Gastrocnemius medialis (tissue), 4 donors: ENCODE measurements around the gene OR52L1. TPM values are rescaled to one million over a fixed set of nuclear protein-coding genes. Genes with fewer than 3 reads are reported as not detected.

Source experiments
- ATAC-seq, 2 donors: fragments of 150-250 bp; one replicate each; pipeline ENCODE4 v1.9.1; 2016
- DNase-seq, 2 donors: peaks; one replicate each; pipeline ENCODE4 v3.0.0-alpha.2; 2019
- H3K27ac ChIP-seq, 4 donors: fragments of 200-600 bp; sonication (generic); 1 replicate in 1 of 4; 2 replicates in 3 of 4; pipeline ENCODE4 v1.5.1; 2016 to 2018; ENCODE audit warnings: mild to moderate bottlenecking in 2 of 4, moderate library complexity in 1 of 4
- H3K27me3 ChIP-seq, 3 donors: fragments of 200-600 bp; sonication (generic) in 2 of 3; 1 replicate in 1 of 3; 2 replicates in 2 of 3; pipeline versions ENCODE4 v1.5.1 to v1.6.0; 2016 to 2019; ENCODE audit warnings: mild to moderate bottlenecking in 1 of 3, moderate library complexity in 1 of 3
- H3K36me3 ChIP-seq, 2 donors: fragments of 200-600 bp; sonication (generic) in 1 of 2; one replicate each; pipeline ENCODE4 v1.5.1; 2017 to 2018
- H3K4me1 ChIP-seq, 2 donors: fragments of 200-600 bp; sonication (generic) in 1 of 2; one replicate each; pipeline ENCODE4 v1.5.1; 2016 to 2017; ENCODE audit warnings: mild to moderate bottlenecking in 2 of 2
- H3K4me3 ChIP-seq, 4 donors: fragments of 200-600 bp; sonication (generic) in 3 of 4; 1 replicate in 1 of 4; 2 replicates in 3 of 4; pipeline ENCODE4 v1.5.1; 2016 to 2019; ENCODE audit warnings: mild to moderate bottlenecking in 2 of 4
- H3K9me3 ChIP-seq, 3 donors: fragments of 200-600 bp; sonication (generic) in 2 of 3; 1 replicate in 1 of 3; 2 replicates in 2 of 3; pipeline ENCODE4 v1.5.1; 2016 to 2019
- POLR2A ChIP-seq, 2 donors: fragments of 450-650 bp; IDR thresholded peaks; one replicate each; pipeline ENCODE4 v1.6.1; 2017; ENCODE audit warnings: antibody characterized with exemption in 2 of 2, mild to moderate bottlenecking in 2 of 2, moderate library complexity in 2 of 2
- in situ Hi-C, 4 donors: fragments of 200-750 bp; cut with MboI; loops; one replicate each; pipeline versions ENCODE4 v1.15.0 to v1.8.0; 2017; ENCODE audit warnings: low sequenced_read_pairs in 4 of 4
- intact Hi-C: fragments of 100-400 bp; cut with DNase I; formaldehyde crosslinking; loops from one replicate; pipeline ENCODE4 v1.15.1; 2023; ENCODE audit warnings: low total_unique reads
- total RNA-seq, 4 donors: library from RNA; depleted of rRNA; stranded (reverse); fragments of >200 nt; gene quantifications; one replicate each; pipeline versions ENCODE4 v1.1.0 to v1.2.3, GENCODE V29; 2016
- TF ChIP-seq, protein P1 (sequence below), 5 experiments: fragments of 450-650 bp in 3 of 5; fragments of 200-600 bp in 2 of 5; sonication (generic) in 2 of 5; IDR thresholded peaks in 4 of 5; conservative IDR thresholded peaks in 1 of 5; 1 replicate in 4 of 5; 2 replicates in 1 of 5; pipeline ENCODE4 v1.5.1; 2016 to 2019; ENCODE audit warnings: antibody characterized with exemption in 5 of 5, mild to moderate bottlenecking in 3 of 5, moderate library complexity in 3 of 5

OR52L1 gene
- total RNA-seq, result not detected

DNA sequence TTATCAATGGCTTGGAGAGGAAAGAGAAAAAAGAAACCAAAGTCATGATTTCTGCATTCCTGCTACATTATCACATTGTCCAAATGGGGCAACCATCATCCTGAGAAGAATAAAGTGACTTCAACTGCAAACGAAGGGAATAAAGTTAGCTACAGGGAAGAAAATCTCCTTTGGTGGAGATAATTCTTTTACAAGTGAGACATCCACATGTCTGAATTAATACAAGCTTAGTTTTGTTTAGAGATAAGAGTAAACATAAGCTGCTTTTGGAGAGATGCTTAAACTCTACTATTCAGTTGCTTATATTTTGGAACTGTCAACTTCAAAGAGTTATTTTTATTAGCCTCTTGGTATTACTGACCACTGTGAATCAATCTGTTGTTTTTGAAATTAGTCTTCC lies at the start of gene OR52L1:
TSS of gene OR52L1 (minus strand) at position 101 of the 400 bp plus-strand sequence. CDS start at position 46, 55 bp downstream.
- intact Hi-C loops, result no loop called here
- no peaks in the 10 kb centered on the region for H3K9me3 ChIP-seq

DNA sequence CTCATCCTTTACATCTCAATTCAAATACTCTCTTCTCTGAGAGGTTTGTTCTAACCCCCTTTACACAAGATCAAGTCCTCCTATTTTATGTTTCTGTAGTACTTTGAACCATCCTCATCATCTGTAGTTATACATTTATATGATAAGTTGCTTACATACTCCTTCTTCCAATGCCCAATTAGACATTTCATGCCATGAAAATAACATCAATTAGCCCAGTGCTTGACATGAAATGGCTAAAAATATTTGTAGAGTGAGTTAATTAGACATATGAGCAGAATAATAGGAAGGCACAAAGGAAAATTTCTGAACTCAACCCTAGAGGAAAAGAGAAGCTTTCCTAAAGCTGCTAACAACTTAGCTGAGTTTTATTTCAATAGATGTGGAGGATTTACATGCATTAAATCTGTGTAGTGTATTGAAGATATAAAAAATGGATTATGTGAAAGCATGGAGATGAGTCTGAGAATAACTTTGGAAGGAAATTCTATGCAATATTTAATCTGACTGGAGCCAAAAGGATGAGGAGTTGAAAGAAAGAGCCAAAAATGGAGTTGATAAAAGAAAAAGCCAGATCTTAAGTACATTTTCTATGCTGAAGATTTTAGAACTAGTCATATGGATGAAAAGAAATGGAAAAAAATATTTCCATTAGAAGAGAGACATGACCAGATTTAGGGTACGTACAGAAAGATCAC lies 44.1 kb upstream of the OR52L1 start, which contains the start of gene OR56A1:
TSS of gene OR56A1 (minus strand) at position 51 of the 698 bp plus-strand sequence. CDS start 3,066 bp downstream, outside the sequence.
- no peaks in the 10 kb centered on the region for H3K9me3 ChIP-seq
- no peaks in the 10 kb centered on the region for H3K36me3 ChIP-seq
- ATAC-seq (no peak), DNase-seq (no peak)
- H3K27me3 ChIP-seq, result no peaks in the 10 kb centered on the region
- intact Hi-C loops (no loop called here), in situ Hi-C loops (no loop called here)
- TF ChIP-seq, protein P1, sequence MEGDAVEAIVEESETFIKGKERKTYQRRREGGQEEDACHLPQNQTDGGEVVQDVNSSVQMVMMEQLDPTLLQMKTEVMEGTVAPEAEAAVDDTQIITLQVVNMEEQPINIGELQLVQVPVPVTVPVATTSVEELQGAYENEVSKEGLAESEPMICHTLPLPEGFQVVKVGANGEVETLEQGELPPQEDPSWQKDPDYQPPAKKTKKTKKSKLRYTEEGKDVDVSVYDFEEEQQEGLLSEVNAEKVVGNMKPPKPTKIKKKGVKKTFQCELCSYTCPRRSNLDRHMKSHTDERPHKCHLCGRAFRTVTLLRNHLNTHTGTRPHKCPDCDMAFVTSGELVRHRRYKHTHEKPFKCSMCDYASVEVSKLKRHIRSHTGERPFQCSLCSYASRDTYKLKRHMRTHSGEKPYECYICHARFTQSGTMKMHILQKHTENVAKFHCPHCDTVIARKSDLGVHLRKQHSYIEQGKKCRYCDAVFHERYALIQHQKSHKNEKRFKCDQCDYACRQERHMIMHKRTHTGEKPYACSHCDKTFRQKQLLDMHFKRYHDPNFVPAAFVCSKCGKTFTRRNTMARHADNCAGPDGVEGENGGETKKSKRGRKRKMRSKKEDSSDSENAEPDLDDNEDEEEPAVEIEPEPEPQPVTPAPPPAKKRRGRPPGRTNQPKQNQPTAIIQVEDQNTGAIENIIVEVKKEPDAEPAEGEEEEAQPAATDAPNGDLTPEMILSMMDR (IDR thresholded peaks at IDR 0.05 in 4 of 5, conservative IDR thresholded peaks at IDR 0.05 in 1 of 5), result no peak
- no peak for TF ChIP-seq POLR2A (IDR thresholded peaks at IDR 0.05)
- no peaks in the 10 kb centered on the region for H3K4me1 ChIP-seq
- H3K27ac ChIP-seq, result no peak within 1 kb of the TSS
- no peak within 1 kb of the TSS for H3K4me3 ChIP-seq

More for the DNA sequence above, at the start of gene OR52L1:
- in situ Hi-C loops, result no loop called here
- Histone ChIP-seq H3K36me3 (no peaks in the 10 kb centered on the region), H3K27me3 (no peaks in the 10 kb centered on the region), H3K4me3 (no peak within 1 kb of the TSS), H3K27ac (no peak within 1 kb of the TSS), H3K4me1 (no peaks in the 10 kb centered on the region)
- TF ChIP-seq, protein P1 (IDR thresholded peaks at IDR 0.05 in 4 of 5, conservative IDR thresholded peaks at IDR 0.05 in 1 of 5), result no peak
- no peak for TF ChIP-seq POLR2A (IDR thresholded peaks at IDR 0.05)
- no peak for DNase-seq
- no peak for ATAC-seq

DNA sequence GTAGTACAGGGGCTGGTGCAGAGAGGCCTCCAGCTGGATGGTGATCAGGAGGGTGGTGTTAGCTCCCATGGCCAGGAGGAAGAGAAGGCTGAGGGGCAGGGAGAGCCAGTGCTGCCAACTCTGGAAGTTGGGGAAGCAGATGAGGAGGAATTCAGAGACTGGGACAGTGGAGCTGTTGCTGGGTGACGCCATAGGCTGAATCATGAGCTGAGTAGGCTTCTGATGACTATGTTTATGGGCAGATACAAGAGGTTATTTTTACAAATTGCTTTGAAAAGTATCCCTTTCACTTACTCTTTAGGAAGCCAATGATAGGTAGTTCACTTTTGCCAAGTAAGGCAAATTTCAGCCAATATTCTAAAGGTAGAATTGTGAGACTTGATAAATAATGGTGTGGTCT lies 40.7 kb upstream of the OR52L1 start:
- Histone ChIP-seq H3K9me3 (no peaks in the 10 kb centered on the region), H3K4me1 (no peaks in the 10 kb centered on the region), H3K4me3 (no peak overlapping the region), H3K27ac (no peak overlapping the region), H3K27me3 (no peaks in the 10 kb centered on the region), H3K36me3 (no peaks in the 10 kb centered on the region)
- no peak for ATAC-seq
- DNase-seq, result no peak
- in situ Hi-C loops, result loop anchor here in 2 of 4 donors (10.0 kb wide), 1 partner anchor 327 kb away; no protein-coding TSS in a partner anchor
- intact Hi-C loops, result no loop called here
- TF ChIP-seq, protein P1 (IDR thresholded peaks at IDR 0.05 in 4 of 5, conservative IDR thresholded peaks at IDR 0.05 in 1 of 5), result no peak
- TF ChIP-seq POLR2A (IDR thresholded peaks at IDR 0.05), result no peak

DNA sequence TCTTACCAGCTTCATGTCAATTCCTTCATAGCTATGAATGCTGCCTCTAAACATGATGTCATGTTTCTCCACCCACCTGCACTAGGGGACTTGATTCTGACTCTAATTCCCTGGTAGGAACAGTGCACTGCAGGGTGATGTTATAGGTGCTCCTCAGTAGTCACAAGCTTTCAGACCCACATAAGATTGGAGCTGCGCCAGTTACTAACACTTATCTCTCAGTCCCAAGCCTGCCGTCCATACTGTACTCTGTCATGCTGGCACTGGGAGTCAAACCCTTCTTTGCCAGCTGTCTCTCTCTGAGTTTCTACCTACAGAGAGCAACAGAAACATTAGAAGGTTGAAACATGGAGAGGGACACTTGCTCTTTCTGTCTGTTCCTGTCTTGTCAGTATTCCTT lies 38.3 kb upstream of the OR52L1 start:
- no peaks in the 10 kb centered on the region for H3K27me3 ChIP-seq
- H3K4me1 ChIP-seq, result no peaks in the 10 kb centered on the region
- no peaks in the 10 kb centered on the region for H3K9me3 ChIP-seq
- H3K27ac ChIP-seq, result no peak overlapping the region
- intact Hi-C loops (no loop called here), in situ Hi-C loops (loop anchor here in 2 of 4 donors (10.0 kb wide), 1 partner anchor 330 kb away; no protein-coding TSS in a partner anchor)
- H3K4me3 ChIP-seq, result no peak overlapping the region
- H3K36me3 ChIP-seq, result no peaks in the 10 kb centered on the region
- DNase-seq (no peak), ATAC-seq (no peak)
- TF ChIP-seq POLR2A (IDR thresholded peaks at IDR 0.05), result no peak
- TF ChIP-seq, protein P1 (IDR thresholded peaks at IDR 0.05 in 4 of 5, conservative IDR thresholded peaks at IDR 0.05 in 1 of 5), result no peak
